HG03025 (cell line): ENCODE measurements around the gene BRF1.

Experiments used
- ATAC-seq: cut with Tn5 transposase; IDR thresholded peaks from one replicate; pipeline ENCODE4 v1.9.1; 2021; ENCODE audit warnings: mild to moderate bottlenecking, moderate library complexity; ENCODE audit not compliant: unreplicated experiment, low FRiP score

BRF1 gene

DNA sequence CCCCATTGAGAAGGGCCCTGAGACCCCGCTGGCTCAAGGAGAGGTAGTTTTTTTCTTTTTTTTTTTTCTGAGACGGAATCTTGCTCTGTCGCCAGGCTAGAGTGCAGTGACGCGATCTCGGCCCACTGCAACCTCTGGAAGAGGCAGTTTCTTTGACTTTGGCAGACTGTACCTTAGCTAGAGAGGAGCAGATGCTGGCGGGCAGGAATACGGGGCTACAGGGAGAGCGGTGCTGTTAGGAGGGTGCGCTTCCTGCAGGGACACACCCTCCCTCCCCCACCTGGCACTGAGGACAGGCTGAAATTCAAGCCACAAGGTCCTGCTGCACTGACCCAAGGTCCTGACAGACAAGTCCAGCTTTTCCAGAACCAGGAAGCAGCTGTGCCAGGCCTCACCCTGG, 87.4 kb downstream of the BRF1 start:
- ATAC-seq: no peak

DNA sequence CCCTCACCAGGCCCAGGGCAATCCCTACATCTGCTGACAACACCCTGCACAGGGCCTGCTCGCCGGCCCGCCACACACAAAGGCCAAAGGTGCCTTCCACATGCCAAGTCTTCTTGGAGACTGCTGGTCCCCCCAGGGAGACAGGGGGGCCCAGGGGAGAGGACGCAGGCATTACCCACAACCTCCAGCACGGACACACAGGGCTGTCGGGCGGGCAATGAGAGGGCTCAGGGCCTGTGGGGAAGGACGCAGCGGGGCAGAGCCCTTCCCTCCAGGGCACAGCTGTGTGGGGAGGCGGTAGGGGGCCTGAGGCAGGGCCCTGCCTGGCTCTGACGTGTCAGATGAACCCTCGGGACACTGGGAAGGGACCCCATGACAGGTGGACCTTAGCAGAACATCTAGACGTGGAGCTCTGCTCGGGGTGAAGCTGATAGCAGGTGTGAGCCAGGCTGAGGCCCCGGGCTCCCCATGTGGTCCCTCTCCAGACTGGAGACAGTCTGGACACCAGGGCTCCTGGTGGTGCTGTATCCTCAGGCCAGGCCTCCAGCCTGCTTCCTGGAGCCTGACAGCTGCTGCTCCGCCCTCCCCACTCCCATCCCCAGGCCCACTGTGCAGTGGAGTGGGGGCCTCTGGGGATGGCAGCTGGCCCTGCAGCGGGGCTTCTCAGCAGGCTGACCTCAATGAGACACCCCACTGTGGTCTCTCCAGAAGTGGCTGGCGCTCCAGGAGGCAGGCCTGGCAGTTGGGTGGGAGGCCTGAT, 88.1 kb downstream of the BRF1 start:
- no peak for ATAC-seq

DNA sequence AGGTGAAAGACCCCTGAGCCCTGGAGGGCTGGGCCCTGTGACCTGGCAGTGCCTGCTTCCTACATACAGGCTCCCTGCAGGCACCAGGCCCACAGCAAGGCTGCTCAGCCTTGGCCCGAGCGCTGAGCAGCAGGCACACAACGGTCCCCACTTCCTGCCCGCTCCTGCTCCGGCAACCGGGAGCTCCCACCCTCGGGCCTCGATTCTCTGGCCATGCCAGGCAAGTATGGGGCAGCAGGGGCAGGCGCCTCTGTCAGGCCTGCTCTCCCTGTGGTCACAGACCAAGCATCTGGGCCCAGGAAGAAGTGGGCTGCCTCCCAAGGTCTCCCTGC, 89.1 kb downstream of the BRF1 start:
- ATAC-seq: no peak

- no peak for ATAC-seq
Observed at GRCh38 chr14:105211086-105211757, 89.6 kb downstream of the BRF1 start.

- ATAC-seq: no peak
Observed at GRCh38 chr14:105210266-105211025, 90.4 kb downstream of the BRF1 start.

GRCh38 chr14:105209646-105210045, 91.2 kb downstream of the BRF1 start:
- no peak for ATAC-seq

DNA sequence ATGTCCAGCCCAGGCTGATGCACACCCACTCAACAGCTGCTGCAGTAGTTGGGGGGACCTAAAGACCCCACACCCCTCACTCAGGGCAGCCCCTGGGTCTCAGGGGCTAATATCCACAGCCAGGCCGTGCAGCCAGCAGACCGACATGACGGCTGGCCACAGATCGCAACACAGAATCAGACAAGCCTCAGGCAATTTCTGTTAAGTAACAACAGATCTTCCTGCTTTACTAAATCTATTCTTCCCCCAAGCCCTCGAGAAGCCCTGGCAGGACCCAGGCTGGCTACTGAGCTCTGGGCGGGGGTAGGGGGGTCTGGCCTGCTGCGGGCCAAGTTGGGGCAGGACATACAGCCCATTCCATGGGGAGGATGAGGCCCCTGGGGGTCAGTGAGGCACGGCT, 91.7 kb downstream of the BRF1 start:
- no peak for ATAC-seq

DNA sequence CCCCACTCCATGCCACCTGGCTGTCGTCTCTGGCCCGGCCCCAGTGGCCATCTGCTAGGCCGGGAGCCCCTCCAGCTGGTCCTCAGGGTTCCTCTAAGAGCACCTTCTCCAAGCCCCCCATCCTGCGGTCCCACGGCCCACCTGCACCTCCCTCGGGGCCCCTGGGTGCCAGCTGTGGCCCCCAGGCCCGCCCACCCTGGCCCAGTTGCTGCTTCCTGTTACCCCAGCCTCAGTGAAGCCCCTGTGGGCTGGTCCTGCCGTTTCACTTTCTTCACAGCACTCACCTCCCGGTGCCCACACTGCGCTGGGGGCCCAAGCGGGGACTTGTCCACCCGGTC, 92.1 kb downstream of the BRF1 start:
- ATAC-seq: no peak

DNA sequence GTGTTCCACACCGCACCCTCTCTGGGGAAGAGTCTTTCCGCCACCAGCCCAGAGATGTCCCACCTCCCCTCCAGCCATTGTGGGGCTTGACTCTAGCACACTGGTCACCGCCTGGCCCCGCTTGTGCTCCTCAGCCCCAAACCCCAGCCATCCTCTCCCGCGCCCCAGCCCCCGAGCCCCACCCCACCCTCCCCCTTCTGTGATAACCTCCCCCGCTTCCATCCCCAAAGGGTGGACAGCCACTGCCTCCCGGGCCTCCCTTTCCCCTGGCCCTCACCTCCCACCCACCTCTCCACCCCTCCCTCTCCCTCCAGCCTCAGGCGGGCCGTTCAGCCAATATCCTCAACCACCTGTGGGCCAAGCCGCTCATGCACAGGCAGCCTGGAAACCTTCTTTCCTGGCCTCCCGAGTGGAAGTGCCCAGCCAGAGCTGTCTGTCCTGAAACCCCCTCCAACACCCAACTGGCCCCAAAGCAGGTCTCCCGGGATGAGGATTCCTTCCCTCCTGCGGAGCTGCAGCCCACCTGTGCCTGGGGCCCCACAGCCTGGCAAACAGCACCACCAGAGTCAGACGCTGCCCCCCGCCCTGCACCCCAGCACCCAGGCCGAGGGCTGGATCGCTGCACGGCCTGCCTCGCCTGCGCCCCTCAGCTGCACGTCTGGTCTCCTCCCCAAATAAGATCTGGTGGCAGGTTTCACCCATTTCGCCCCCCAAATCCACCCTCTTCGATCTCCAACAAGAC, 92.6 kb downstream of the BRF1 start:
- no peak for ATAC-seq

DNA sequence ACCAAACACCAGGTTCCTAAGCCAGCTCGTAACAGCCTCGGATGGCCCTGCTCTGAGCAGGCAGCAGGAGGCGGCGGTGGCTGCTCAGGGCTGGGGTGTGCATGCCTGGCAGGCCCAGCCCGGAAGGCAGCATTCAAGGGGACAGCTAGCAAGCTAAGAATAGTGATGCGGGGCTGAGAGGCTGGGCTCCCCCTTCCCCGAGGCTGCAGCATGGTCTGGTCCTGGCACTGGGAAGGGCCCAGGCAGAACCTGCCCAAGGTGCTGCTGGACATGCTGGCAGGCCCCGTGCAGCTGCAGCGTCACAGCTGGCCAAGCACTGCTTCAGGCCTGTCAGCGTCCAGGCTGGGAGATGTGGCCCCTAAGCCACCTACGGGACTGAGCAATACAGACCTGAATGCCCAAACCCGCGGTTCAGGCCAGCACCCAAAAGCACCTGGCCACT, 93.3 kb downstream of the BRF1 start:
- no peak for ATAC-seq

GRCh38 chr14:105206873-105207272, 93.9 kb downstream of the BRF1 start:
- no peak for ATAC-seq

DNA sequence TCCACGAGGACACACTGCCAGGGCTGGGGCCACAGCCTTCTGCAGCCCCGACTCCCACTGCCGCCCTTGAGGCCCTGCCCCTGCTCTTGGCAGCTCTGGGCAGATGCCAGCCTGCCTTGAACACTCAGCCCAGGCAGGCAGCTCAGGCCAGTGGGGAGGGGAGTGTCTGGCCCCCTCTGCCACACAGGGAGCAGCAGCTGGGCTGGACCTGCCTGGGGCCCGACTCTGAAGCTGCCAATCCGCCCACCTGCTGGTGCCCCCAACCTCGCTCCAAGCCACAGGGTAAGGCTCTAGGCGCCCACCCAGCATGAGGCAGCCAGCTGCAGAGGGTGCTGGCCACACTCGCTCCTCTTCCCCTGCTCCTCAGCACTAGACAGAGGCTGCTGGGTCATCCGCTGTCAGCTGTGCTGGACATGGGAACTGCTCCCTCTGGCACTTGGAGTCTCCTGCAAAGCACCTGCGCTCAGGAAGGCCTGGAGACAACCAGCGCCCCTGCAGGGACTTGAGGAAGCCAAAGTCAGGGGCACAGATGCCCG, 95.1 kb downstream of the BRF1 start:
- ATAC-seq: no peak

DNA sequence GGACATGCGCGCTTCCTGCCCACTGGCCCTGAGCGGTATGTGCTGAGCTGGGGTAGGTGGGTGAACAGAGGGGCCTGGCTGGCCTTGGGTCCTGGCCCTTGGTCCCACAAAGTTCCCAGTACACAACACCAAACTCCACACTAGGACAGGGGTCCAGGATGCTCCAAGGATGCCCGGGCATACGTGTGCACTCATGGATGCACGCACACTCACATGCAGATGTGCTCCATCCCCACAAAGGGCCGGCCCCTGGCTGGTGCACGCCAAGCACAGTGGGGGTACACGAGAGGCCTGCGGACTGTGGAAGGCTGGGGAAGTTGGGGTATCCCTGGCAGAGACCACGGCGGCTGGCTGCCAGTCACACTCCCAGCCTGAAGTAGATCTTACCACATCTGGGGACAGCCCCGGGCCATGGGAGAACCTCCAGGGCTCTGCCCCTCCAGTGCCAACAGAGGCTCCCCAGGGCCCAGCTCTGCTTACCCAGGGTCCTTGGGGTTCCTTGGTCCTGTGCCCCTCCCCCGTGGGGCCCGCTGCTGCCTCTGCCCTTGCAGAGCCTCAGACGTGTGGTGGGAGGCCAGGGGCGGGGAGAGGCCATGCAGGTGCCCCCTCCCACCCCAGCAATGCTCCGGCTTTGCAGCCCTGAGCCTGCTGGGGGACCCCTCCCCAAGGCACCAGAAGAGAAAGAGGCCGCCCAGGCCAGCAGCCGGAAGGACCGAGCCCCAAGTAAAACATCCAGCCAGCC, 95.7 kb downstream of the BRF1 start:
- ATAC-seq: no peak

GRCh38 chr14:105204206-105204930, 96.4 kb downstream of the BRF1 start:
- ATAC-seq: no peak

DNA sequence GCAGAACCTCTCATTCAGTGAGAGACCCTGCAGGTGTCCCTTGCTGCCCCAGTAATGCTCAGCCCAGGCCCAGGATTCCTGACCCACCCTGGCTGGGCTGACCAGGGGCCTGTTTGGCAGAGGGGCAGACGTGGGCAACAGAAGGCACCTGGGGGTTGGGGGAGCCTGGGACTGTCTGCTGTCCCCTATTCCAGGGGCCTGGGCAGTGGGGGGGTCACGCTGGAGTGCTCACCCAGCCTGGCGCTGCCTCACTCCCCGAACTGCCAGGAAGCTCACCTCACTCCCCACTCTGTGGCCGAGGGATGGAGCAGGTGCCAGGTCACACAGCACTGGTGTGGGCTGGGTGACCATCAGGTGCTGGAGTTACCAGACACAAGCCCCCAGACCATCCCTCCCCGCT, 97.1 kb downstream of the BRF1 start:
- no peak for ATAC-seq

GRCh38 chr14:105203057-105203531, 97.7 kb downstream of the BRF1 start:
- ATAC-seq: no peak

- no peak for ATAC-seq
Observed at GRCh38 chr14:105201925-105202513, 98.8 kb downstream of the BRF1 start.

DNA sequence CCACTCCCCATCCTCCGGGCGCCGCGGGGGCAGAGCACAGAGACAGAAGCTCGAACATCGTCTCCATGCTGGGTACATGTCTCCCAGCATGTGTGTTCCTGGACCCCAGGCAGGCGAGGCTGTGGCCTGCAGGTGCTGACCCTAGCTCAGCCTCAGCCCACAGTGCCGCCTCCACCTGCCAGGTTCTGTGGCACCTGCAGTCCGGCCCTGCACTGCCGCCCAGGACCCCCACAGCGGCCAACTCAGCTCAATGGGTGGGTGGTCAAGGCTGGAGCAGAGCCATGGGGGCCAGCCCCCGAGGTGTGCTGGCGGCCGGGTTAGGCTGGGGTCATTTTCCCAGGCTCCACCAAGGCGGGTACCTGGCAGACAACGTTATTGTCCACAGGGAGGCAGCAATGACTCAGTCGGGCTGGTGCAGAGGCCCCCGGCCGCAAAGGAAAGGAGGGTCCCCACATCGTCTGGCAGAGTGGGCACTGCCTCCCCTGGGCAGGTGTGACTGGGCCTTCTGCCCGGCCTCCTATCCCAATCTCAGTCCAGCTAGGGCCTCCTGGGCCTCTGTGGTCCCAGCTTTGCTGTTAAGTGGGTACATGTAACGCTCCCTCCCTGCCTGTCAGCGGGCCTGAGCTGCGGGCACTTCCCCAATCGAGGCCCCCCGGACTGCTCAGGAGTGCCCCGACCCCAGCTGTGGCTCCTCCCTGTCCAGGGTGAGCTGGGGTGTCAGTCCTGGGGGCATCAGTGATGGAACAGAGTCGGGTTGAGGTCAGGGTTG, 99.5 kb downstream of the BRF1 start:
- no peak for ATAC-seq
